Measurements from ENCODE around the gene ZDHHC11.
"Not testable (repeated sequence)": the region's sequence is repeated elsewhere in the genome, so short reads cannot be mapped to it uniquely, and the experiment has no call there.

ZDHHC11 gene

GRCh38 chr5:880816-881550, 30.2 kb upstream of the ZDHHC11 start:
- no peak for DNase-seq (ENCODE audit: low spot score)

GRCh38 chr5:878677-879076, 27.9 kb upstream of the ZDHHC11 start:
- DNase-seq (ENCODE audit: low spot score): not testable (repeated sequence)

GRCh38 chr5:878125-878524, 27.3 kb upstream of the ZDHHC11 start:
- DNase-seq (ENCODE audit: low spot score): no peak

DNA sequence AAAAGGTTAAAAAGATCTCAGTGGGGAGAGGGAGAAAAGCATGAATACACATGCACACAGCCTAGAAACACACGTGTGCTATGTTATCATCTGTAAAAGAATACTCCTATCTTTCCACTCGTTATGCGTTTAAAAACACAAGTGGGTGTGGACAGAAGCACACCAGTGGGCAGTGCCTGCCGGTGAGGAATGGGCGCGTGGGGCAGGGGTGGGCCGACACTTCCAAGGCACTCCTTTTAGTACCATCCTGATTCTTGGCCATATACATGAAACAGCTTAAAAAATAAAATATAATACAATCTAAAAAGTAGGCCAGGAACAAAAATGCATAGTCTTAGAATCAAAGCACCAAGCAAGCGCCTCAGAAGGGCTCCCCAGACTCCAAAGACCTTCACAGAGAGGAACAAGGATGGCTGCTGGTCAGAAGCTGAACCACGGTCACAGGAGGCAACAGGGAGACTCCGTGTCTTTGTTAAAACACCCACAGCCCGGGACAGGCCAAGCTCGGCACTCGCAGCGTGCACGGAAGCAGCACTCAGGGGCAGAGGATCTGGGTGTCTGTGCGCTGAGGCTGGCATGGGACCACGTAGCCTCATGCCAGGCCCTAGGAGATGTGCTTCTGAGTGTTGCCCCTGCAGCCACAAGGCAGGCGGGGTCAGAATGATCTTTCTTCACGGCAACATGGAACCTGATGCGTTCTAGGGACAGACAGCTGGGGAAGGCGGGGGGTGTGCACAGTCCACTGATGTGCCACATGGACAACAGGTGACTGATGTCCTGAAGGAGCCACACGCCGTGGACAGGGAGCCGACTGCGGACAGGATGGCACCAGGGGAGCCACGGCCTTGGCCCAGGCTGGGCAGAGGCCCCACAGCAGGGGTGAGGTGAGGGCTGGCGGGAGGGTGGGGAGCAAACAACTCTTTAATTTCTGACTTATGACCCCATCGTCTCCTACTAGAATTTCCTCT, 25.9 kb upstream of the ZDHHC11 start:
- no peak for DNase-seq (ENCODE audit: low spot score)

DNA sequence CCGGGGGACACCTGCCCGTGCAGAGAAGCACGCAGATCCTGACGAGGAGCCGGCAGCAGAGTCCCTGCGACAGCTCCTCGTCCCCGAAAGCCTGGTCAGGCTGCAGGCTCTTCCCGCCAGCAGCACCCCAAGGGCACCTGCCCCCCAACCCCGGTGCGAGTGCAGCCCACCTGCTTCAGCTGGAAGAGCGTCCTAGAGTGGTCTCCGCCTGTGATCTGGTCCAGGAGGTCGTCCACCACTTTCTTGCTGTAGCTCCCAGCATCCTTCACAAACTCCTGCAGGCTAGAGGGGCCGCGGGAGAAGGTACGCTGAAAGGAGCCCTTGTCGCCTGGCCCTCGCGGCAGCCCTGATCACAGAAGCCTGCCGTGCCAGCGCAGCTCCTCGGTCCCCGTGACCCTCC, 25.1 kb upstream of the ZDHHC11 start:
- no peak for DNase-seq (ENCODE audit: low spot score)

DNA sequence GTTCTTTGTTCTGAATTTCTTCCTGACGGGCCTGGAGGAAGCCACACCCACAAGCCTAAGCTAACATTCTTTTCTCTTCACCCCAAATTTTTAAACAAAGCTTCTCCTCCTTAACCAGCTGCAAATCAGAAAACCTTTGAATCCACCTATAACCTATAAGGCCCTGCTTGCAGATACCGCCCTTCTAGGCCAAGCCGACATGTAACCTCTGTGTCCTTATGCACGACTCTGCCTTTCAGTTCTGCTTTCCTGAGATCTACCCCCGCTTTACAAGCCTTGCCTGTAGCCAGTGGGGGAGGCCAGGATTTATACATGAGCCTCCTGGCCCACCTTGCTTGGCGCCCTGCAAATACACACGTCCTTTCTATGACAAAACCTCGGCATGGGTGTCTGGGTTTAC, 22.5 kb upstream of the ZDHHC11 start:
- no peak for DNase-seq (ENCODE audit: low spot score)

- no peak for DNase-seq (ENCODE audit: low spot score)
Observed at GRCh38 chr5:872301-872700, 21.5 kb upstream of the ZDHHC11 start.

GRCh38 chr5:871596-872298, 21.0 kb upstream of the ZDHHC11 start:
- no peak for DNase-seq (ENCODE audit: low spot score)

- DNase-seq (ENCODE audit: low spot score): no peak
Observed at GRCh38 chr5:870956-871355, 20.2 kb upstream of the ZDHHC11 start.

DNA sequence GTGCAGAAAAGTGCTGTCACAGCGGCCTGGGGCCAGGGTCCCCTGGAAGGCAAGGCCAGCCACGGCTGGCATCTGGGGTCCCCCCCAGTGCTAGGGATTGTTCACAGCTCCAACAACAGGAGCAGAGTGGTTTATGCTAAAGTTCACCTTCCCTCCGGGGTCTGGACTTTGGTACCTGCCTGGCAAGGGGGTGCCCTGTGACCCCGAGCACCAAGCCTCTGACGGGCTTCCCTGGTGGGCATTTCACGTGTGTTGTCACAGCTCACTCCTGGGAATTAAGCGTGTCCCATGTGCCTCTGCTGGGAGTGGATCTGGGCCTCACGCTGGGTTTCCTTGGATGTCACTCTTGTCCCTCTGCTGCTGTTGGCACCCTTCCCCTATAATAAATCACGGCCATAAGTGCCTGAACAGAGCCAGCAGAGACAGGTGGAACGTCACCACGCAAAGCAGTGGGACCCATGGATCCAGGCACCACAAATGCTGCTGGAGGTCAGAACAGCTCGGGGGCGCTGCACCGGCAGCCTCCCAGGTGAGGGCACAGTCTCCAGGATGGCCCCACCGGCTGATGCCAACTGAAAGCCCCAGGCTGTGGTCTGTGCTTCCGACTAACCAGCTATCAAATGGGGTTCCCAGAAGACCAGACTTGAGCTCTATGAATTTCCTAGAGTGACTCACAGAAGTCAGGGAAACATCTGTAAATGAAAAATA, 17.8 kb upstream of the ZDHHC11 start:
- no peak for DNase-seq (ENCODE audit: low spot score)

- DNase-seq (ENCODE audit: low spot score): no peak
Observed at GRCh38 chr5:867300-867870, 16.6 kb upstream of the ZDHHC11 start.

DNA sequence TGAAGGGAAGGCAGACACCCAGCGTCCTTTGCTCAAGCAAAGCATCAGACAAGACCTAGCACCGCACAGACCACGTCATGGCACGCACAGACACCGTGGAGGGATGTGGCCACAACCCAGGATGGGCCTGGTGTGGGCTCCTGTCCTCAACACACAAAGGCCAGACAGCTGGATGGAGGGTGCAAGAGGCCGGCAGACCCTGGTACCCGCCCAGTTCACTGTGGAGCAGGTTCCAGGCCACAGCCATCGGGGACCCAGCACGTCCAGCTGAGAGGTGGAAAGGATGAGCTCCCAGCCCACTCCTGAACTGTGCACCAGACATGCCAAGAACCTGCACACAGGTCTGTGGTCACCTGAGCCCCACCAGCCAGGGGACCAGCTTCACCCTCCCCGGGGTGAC, 15.0 kb upstream of the ZDHHC11 start:
- DNase-seq (ENCODE audit: low spot score): no peak

DNA sequence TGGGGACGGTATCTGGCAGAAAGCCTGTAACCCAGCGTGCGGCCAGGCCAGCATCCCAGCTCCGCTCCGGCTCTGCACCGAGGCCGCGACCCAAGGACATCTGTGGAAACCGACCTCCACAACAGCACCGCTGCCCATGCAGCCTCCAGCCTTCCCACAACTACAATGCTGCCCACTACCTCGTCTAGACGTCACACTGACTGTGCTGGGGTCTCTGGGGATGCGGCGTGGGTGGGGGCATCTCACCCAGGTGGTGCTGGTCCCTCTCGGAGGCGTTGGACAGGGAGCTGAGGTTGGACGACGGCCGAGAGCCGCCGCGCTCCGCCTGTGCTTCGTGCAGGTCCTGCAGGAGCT, 14.4 kb upstream of the ZDHHC11 start:
- no peak for DNase-seq (ENCODE audit: low spot score)

GRCh38 chr5:864492-865167, 13.8 kb upstream of the ZDHHC11 start:
- DNase-seq (ENCODE audit: low spot score): no peak

DNA sequence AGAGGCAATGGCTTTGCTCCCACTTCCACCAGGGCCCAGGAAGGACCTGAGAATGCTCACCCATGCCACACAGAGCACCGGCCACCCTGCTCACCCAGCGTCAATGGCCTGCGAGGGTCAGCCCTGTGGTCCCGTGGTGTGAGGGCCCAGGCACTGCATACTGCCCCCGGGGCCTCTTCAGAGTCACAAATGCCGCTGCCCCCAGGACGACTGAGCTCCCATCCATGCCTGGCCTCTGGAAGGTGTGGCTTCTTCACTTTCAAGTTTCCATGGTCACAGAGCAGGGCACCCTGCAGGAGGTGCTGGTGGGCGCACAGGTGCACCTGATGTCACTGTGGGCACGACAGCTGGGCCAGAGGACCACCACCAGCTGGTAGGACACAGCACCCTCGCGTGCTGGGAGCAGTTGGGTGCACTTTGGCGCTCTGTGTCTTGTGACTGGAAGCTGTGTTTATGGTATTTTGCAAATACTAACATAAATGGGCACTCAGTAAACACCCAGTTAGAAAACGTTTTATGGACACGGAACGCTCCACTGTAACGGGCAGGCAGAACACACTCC, 12.5 kb upstream of the ZDHHC11 start:
- peak; percentile 70 for DNase-seq (ENCODE audit: low spot score)

DNA sequence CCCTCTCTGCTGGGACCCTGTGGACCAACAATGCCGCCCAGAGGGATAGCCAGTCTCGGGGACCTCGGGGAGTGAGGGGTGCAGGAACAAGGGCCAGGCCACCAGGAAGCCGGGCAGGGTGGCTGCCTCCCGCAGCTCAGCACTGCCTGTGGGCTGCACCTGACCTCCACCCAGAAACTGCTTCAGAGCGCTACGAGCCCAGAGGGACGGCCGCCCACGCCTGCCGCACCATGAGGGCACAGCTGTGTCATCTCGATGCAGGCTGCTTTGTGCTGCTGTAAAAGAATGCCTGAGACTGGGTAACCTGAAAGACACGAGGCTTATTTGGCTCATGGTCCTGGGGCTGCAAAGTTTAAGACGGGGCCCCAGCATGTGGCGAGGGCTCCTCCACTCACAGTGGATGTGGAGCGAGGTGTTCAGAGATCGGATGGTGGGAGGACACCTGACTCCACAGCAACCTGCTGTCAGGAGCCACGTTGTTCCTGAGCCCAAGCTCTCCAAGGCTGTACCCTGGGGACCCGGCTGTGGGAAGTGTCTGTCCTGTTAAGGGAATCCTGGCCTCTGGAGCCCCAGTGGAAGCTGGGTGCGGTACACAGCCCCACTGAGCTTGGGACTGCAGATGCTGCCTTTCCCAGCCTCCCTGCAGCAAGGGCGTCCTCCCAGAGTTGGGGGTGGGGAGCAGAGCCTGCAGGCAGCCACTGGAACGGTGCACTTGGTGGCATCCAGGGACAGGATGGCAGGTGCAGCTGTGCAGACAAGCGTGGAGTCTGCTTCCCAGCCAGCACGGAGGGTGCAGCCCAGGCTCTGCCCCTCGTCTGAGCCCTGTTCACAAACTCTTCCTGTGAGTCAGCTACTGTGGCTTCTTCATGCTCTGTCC, 11.8 kb upstream of the ZDHHC11 start:
- no peak for DNase-seq (ENCODE audit: low spot score)

DNA sequence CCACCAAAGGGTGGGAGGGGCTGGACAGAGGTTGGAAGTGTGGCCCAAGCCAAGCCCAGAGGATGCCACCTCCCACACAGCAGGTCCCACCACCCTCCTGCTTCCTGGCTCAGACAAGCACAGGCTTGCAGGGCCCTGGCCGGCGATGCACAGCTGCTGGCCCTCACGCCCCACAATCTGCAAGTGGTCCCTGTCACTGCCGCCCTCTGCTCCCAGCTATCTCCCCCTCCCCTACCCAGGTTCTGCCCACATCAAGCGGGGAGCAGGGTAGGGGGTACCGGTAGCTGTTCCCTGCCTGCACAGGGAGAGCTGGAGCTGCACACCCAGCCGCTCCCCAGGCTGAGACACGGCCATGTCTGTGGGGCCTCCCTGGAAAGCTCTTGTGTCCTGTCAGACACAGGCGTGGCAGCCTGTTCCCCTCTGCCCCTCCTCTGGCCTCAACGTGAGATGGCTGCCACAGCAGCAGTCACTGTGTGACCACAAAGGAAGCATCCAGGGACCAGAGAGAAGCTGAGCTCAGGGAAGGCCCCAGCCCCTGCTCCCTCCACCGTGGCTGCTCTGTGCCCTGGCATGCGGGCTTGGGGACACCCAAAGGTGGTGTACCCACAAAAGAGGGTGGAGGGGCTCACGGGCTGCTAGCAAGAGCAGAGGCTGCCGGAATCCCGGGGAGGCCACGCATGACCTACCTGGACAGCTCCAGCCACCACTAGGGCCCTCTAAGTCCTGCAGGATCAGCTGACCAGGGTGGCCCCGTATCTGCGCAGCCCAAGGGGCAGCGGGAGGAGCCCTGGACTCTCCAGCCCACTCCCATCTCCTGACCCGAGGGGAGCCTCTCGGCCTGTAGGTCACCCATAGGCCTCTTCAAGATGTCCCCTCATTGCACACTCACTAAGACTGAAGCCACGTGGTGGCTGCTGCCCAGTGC, 10.9 kb upstream of the ZDHHC11 start:
- no peak for DNase-seq (ENCODE audit: low spot score)

- no peak for DNase-seq (ENCODE audit: low spot score)
Observed at GRCh38 chr5:860506-861150, 9.8 kb upstream of the ZDHHC11 start.
